Activated T-cell treated with anti-CD3 and anti-CD28 coated beads for 4 hours (primary cell): ENCODE results near the gene CEACAM21.
"Not testable (repeated sequence)": the region's sequence is repeated elsewhere in the genome, so short reads cannot be mapped to it uniquely, and the experiment has no call there.

Experiments used
- DNase-seq: peaks from one replicate; pipeline ENCODE4 v3.0.0-alpha.2; 2020

Gene CEACAM21

DNA sequence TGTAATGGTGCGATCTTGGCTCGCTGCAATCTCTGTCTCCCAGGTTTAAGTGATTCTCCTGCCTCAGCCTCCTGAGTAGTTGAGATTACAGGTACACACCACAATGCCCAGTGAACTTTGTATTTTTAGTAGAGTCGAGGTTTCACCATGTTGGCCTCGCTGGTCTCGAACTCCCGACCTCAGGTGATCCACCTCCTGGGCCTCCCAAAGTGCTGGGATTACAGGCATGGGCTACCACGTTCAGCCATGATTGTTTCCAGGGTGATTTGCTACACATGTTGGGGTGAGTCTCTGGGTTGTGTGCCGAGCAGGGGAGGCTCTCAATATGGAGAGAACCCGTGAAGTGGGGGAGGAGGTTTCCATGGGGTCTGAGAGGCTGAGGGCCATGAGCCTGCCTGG is 24.8 kb upstream of the CEACAM21 start:
- DNase-seq = no peak

DNA sequence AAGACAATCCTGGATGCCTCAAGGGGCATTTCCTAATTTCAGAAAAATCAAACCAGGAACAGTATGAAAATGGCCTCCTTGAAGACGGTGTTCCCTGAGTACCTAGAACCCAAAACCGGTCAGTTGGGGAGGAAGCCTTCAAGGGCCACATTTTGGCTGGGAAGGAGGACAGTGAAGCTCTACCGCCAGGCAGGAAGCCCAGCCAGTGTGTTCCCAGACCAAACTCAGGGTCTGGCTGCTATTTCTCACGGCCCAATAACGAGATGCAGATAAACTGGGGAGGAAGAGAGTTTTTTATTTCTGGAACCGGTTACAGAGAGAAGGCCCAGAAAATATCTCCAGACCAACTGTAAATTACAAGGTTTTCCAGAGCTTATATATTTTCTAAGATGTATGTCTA is 24.3 kb upstream of the CEACAM21 start:
- no peak for DNase-seq

- no peak for DNase-seq
Measured at GRCh38 chr19:41552558-41552957, 23.4 kb upstream of the CEACAM21 start.

- no peak for DNase-seq
Measured at GRCh38 chr19:41553804-41554203, 22.2 kb upstream of the CEACAM21 start.

- no peak for DNase-seq
Measured at GRCh38 chr19:41554907-41555306, 21.1 kb upstream of the CEACAM21 start.

GRCh38 chr19:41555748-41556147 is 20.2 kb upstream of the CEACAM21 start:
- DNase-seq = no peak

- no peak for DNase-seq
Measured at GRCh38 chr19:41563854-41564514, 12.0 kb upstream of the CEACAM21 start.

DNA sequence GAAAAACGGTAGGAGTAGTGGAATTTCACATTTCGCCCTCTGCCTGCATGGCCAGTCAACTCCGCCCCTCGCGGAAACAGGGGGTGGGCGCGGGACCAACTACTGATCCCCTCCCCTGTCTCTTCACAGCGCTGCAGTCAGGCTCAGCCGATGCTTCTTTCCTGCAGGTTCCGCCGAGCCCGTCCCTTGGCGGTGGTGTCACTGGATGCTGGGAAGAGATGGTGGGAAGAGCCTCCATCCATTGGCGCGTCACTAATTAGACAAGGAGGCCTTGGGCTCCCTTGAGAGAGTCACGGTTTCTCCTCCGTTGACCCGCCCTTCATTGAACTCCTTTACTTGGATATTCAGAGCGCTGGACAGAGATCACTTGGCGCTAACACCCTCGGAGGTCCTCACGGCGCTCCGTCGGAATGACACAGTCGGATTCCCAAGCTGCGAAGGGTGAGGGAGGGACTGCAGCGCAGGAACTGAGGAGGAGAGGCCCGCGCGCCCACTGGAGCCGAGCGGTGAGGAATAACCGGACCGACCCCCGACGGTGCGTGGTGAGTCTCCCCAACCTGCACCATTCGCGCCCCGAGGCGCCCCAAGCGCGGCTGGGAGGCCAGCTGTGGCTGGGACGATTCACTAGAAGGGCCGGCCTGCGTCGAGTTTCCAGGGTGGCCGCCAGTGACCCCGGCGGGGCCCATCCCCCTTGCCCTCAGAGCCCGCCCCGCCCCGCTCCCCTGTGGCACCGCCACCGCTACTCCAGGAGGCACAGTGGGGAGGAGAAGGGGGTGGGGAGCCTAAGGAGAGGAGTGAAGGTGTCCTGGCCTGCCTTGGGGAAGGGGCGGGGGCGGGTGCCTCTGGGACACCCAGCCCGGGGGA is 11.2 kb upstream of the CEACAM21 start:
- DNase-seq = no peak

- DNase-seq = no peak
Measured at GRCh38 chr19:41565379-41565720, 10.6 kb upstream of the CEACAM21 start.

GRCh38 chr19:41566001-41566400 is 10.0 kb upstream of the CEACAM21 start:
- DNase-seq = no peak

GRCh38 chr19:41569481-41570150 is 6.3 kb upstream of the CEACAM21 start:
- DNase-seq = no peak

DNA sequence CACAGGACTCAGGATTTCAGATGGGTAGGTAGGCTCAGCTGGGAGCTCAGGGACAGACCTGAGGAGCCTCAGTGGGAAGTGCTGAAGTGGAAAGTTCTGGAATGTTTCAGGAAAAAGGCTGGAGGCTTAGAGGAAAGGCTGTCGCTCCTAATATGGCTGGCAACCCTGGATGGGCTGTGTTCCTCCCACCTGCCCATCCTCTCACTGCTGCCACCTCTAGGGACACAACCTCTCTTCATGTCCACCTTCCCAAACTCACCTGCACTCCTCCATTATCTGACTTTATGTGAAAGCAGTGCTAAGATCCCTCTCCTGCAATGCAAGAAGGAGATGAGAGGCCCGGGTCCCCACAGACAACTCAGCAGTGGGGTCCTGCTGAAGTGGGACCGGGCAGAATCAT is 5.8 kb upstream of the CEACAM21 start:
- DNase-seq = no peak

DNA sequence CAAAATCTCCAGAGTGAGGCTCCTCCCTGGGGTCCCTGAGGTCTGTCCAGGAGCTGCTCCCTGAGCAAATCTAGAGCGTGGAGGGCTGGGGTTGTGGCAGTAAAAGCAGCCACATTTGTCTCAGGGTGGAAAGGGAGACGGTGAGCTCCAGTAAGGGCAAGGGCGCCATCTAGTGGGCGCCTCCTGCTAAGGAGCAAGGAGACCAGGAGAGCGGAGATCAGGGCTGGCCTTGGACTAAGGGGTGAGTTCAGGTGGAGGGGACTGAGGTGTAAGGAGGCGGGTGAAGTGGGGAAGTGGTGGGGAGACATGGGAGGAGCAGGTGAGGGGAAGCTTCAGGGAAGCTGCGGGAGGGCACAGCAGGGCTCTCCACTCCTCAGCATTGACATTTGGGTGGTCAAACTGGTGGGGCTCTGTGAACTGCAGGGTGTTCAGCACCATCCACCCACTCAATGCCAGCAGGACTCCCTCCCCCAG is 5.3 kb upstream of the CEACAM21 start:
- DNase-seq = peak; percentile 81

GRCh38 chr19:41577144-41577830 is 1.3 kb downstream of the CEACAM21 start:
- no peak for DNase-seq

DNA sequence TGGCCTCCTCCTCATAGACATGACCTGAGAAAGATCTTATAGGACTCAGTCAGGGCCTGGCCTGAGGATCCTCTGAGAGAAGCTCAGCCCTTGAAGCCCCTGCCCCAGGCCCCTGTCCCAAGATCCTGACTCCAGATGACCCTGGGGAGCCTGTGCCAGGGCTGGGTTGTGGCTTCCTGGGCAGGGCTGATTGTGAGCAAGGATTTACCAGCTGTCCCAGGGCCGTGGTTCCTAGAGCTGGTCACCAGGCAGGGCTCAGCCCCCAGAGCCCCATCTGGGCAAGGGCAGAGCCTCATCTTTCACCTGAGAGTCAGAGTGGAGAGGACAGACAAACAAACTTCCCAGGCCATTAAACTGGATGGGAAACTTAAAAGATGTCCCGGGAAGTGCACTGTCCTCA is 1.9 kb downstream of the CEACAM21 start:
- DNase-seq = no peak

- no peak for DNase-seq
Measured at GRCh38 chr19:41578886-41579285, 2.9 kb downstream of the CEACAM21 start.

- not testable (repeated sequence) for DNase-seq
Measured at GRCh38 chr19:41581068-41581467, 5.1 kb downstream of the CEACAM21 start.

DNA sequence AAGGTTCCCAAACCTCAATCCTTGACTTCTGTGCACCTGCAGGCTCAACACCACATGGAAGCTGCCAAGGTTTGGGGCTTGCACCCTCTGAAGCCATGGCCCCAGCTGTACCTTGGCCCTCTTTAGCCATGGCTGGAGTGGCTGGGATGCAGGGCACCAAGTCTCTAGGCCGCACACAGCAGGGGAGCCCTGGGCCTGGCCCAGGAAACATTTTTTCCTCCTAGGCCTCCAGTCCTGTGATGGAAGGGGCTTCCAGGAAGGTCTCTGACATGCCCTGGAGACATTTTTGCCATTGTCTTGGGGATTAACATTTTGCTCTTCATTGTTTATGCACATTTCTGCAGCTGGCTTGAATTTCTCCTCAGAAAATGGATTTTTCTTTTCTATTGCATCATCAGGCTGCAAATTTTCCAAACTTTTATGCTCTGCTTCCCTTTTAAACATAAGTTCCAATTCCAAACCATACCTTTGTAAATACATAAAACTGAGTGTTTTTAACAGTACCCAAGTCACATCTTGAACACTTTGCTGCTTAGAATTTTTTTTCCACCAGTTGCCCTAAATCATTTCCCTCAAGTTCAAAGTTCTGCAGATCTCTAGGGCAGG is 6.7 kb downstream of the CEACAM21 start:
- DNase-seq = not testable (repeated sequence)

DNA sequence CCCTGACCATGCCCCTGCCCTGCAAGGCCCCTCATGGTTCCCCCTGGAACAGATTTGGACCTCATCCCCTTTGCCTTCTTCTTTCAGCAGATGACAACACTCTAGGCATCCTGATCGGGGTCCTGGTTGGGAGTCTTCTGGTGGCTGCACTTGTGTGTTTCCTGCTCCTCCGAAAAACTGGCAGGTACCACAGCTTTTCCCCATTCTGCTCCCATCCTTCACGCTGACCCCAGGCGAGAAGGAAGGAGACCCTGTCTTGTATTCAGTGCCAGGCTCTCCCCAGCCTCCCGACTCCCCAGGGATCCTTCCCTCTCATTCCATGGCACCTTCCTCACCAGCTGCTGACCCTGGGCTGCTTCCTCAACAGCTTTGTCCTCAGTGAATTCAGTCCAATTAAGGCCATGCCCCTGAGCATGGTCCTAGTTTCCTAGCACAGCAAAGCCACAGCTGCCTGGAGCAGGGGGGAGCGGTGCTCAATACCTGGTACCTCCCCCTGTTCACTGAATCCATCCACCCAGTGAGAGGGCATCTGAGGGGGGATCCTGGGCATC is 8.4 kb downstream of the CEACAM21 start:
- DNase-seq = no peak

DNA sequence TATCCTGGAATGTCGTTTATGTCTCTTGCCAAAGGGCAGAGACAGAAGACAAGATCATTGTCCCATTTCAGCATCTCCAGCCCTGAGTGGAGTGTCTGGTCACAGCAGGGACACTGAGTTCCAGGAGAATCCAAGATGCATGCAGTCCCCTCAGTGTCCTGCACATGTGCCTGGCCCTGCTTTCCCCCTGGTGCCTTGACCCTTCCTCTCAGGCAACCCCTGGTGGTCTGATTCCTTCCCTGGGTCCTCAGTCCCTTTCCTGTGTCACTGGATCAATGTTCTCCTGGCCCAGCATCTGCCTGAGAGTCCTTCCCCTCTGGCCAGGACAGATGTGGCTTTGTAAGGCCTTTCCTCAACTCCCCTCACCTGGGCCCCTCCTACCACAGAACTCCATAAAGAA is 9.0 kb downstream of the CEACAM21 start:
- no peak for DNase-seq

DNA sequence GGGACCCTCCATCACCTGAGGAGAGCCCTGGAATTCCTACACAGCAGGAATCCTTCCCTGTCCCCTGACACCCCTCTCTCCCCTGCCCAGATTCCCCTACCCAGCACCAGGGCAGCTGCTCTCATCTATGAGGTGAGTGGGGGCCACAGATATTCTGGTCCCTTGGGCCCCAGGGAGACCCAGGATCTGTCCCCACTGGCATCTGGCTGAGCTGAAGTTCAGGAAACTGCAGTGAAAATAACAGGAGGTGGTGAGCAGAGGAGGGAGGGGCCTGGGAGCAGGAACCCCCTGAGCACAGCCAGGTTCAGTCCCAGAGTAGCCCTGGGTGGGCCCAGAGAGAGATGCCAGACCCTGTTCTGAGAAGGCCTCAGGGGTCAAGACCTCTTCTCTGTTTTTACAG is 10.1 kb downstream of the CEACAM21 start:
- no peak for DNase-seq

GRCh38 chr19:41587101-41587837 is 11.3 kb downstream of the CEACAM21 start:
- no peak for DNase-seq
